HG02884 (cell line): ENCODE data around the gene RAB3C.

Source experiments
- ATAC-seq: cut with Tn5 transposase; IDR thresholded peaks from one replicate; pipeline ENCODE4 v1.9.1; 2021; ENCODE audit warnings: mild to moderate bottlenecking, moderate library complexity; ENCODE audit not compliant: unreplicated experiment

RAB3C gene

GRCh38 chr5:58765058-58765457, 182.2 kb downstream of the RAB3C start:
- no peak for ATAC-seq

- no peak for ATAC-seq
Measured at GRCh38 chr5:58767104-58767503, 184.2 kb downstream of the RAB3C start.

GRCh38 chr5:58770136-58770535, 187.3 kb downstream of the RAB3C start:
- no peak for ATAC-seq

- ATAC-seq = no peak
Measured at GRCh38 chr5:58771796-58772195, 188.9 kb downstream of the RAB3C start.

GRCh38 chr5:58773744-58774441, 191.0 kb downstream of the RAB3C start:
- no peak for ATAC-seq

- ATAC-seq = no peak
Measured at GRCh38 chr5:58774937-58775336, 192.1 kb downstream of the RAB3C start.

- ATAC-seq = peak; percentile 74
Measured at GRCh38 chr5:58775701-58776262, 192.9 kb downstream of the RAB3C start.

- ATAC-seq = no peak
Measured at GRCh38 chr5:58776559-58776958, 193.7 kb downstream of the RAB3C start.

- ATAC-seq = no peak
Measured at GRCh38 chr5:58778888-58779287, 196.0 kb downstream of the RAB3C start.

- ATAC-seq = no peak
Measured at GRCh38 chr5:58786035-58786434, 203.2 kb downstream of the RAB3C start.

- no peak for ATAC-seq
Measured at GRCh38 chr5:58786711-58787303, 203.9 kb downstream of the RAB3C start.

- ATAC-seq = no peak
Measured at GRCh38 chr5:58787987-58788386, 205.1 kb downstream of the RAB3C start.

- ATAC-seq = no peak
Measured at GRCh38 chr5:58793888-58794657, 211.2 kb downstream of the RAB3C start.

GRCh38 chr5:58794875-58795274, 212.0 kb downstream of the RAB3C start:
- no peak for ATAC-seq

GRCh38 chr5:58795327-58795726, 212.5 kb downstream of the RAB3C start:
- no peak for ATAC-seq

- no peak for ATAC-seq
Measured at GRCh38 chr5:58797021-58797420, 214.1 kb downstream of the RAB3C start.

- no peak for ATAC-seq
Measured at GRCh38 chr5:58800356-58800755, 217.5 kb downstream of the RAB3C start.

GRCh38 chr5:58800861-58801540, 218.1 kb downstream of the RAB3C start:
- ATAC-seq = no peak

GRCh38 chr5:58803056-58803455, 220.2 kb downstream of the RAB3C start:
- no peak for ATAC-seq

GRCh38 chr5:58804291-58804690, 221.4 kb downstream of the RAB3C start:
- no peak for ATAC-seq

GRCh38 chr5:58810086-58810485, 227.2 kb downstream of the RAB3C start:
- no peak for ATAC-seq
